HepG2 (cell line): ENCODE measurements around the gene CARMIL3. TPM values are rescaled to one million over a fixed set of nuclear protein-coding genes. Genes with fewer than 3 reads are reported as not detected.

ENCODE experiments used
- ARHGAP35 ChIP-seq: sonication (generic); formaldehyde crosslinking; IDR thresholded peaks from 2 replicates; pipeline ENCODE4 v1.9.0; 2022; ENCODE audit warnings: mild to moderate bottlenecking, inconsistent platforms, moderate library complexity, missing genetic modification reagents, borderline replicate concordance
- ARNT ChIP-seq: fragments of 450-650 bp; IDR thresholded peaks from 2 replicates; pipeline ENCODE4 v1.6.1; 2017
- ARNT2 ChIP-seq: sonication (generic); formaldehyde crosslinking; IDR thresholded peaks from 2 replicates; pipeline ENCODE4 v1.8.0; 2022; ENCODE audit warnings: mild to moderate bottlenecking, low read depth, missing genetic modification reagents, moderate library complexity
- ATAD3A ChIP-seq: sonication (generic); formaldehyde crosslinking; IDR thresholded peaks from 2 replicates; pipeline ENCODE4 v1.4.0; 2020; ENCODE audit warnings: missing genetic modification reagents
- ATF7-NPFF ChIP-seq: sonication (generic); formaldehyde crosslinking; IDR thresholded peaks from 2 replicates; pipeline ENCODE4 v1.8.1; 2023; ENCODE audit warnings: mild to moderate bottlenecking, low read depth, missing genetic modification reagents, moderate library complexity
- DNMT3B ChIP-seq: conservative IDR thresholded peaks from 2 replicates; pipeline ENCODE4 v1.6.1; 2016; ENCODE audit warnings: missing biosample characterization, control low read depth
- ETV6 ChIP-seq: sonication (generic); formaldehyde crosslinking; conservative IDR thresholded peaks from 2 replicates; pipeline ENCODE4 v1.4.0; 2020; ENCODE audit warnings: missing genetic modification reagents
- GABPB1 ChIP-seq: IDR thresholded peaks from 2 replicates; pipeline ENCODE4 v1.6.1; 2016; ENCODE audit warnings: mild to moderate bottlenecking, missing genetic modification reagents, moderate library complexity, missing compliant biosample characterization
- GZF1 ChIP-seq: sonication (generic); formaldehyde crosslinking; IDR thresholded peaks from 2 replicates; pipeline ENCODE4 v1.5.1; 2020; ENCODE audit warnings: mild to moderate bottlenecking, missing genetic modification reagents
- HNRNPLL ChIP-seq: fragments of 200-400 bp; formaldehyde crosslinking; IDR thresholded peaks from 2 replicates; pipeline ENCODE4 v1.6.1; 2017; ENCODE audit warnings: mild to moderate bottlenecking, low read depth, low read length; ENCODE audit not compliant: poor library complexity, severe bottlenecking
- IKZF5 ChIP-seq: IDR thresholded peaks from 2 replicates; pipeline ENCODE4 v1.6.1; 2018; ENCODE audit warnings: missing genetic modification reagents, mild to moderate bottlenecking, missing compliant biosample characterization
- IRF1 ChIP-seq: sonication (generic); formaldehyde crosslinking; IDR thresholded peaks from 2 replicates; pipeline ENCODE4 v1.4.0; 2020; ENCODE audit warnings: low read depth, mild to moderate bottlenecking, missing genetic modification reagents
- KAT2B ChIP-seq: fragments of 150-350 bp; IDR thresholded peaks from 2 replicates; pipeline ENCODE4 v1.6.1; 2014; ENCODE audit warnings: low read depth, low read length, borderline replicate concordance
- LCORL ChIP-seq, 2 experiments: fragments of 450-650 bp in 1 of 2; sonication (generic) in 1 of 2; formaldehyde crosslinking in 1 of 2; IDR thresholded peaks; 2 replicates each; pipeline versions ENCODE4 v1.5.0 to v1.6.1; 2017 to 2020; ENCODE audit warnings: antibody characterized with exemption in 1 of 2, missing genetic modification reagents in 1 of 2
- MBD4 ChIP-seq: IDR thresholded peaks from 2 replicates; pipeline ENCODE4 v1.6.1; 2012; ENCODE audit warnings: low read length, inconsistent platforms, borderline replicate concordance
- MNT ChIP-seq: fragments of 450-650 bp; IDR thresholded peaks from 2 replicates; pipeline ENCODE4 v1.6.1; 2016
- MYC ChIP-seq: sonication (generic); formaldehyde crosslinking; IDR thresholded peaks from 2 replicates; pipeline ENCODE4 v1.9.0; 2021; ENCODE audit warnings: missing genetic modification reagents, borderline replicate concordance
- MYNN ChIP-seq: sonication (generic); formaldehyde crosslinking; IDR thresholded peaks from 2 replicates; pipeline ENCODE4 v1.4.0; 2020; ENCODE audit warnings: mild to moderate bottlenecking, low read depth, missing genetic modification reagents
- RFX5 ChIP-seq: IDR thresholded peaks from 2 replicates; pipeline ENCODE4 v1.6.1; 2011; ENCODE audit warnings: low read depth, low read length, improper control_type of control experiment
- RNF219 ChIP-seq: sonication (generic); formaldehyde crosslinking; IDR thresholded peaks from 2 replicates; pipeline ENCODE4 v1.5.0; 2020; ENCODE audit warnings: mild to moderate bottlenecking, missing genetic modification reagents
- ZBTB21 ChIP-seq: sonication (generic); formaldehyde crosslinking; IDR thresholded peaks from 2 replicates; pipeline ENCODE4 v1.4.0; 2020; ENCODE audit warnings: missing genetic modification reagents
- ZNF143 ChIP-seq: sonication (generic); formaldehyde crosslinking; IDR thresholded peaks from 2 replicates; pipeline ENCODE4 v1.4.0; 2020; ENCODE audit warnings: missing genetic modification reagents
- ZNF234 ChIP-seq: sonication (generic); formaldehyde crosslinking; conservative IDR thresholded peaks from 2 replicates; pipeline ENCODE4 v1.5.1; 2020; ENCODE audit warnings: mild to moderate bottlenecking, missing genetic modification reagents
- ZNF329 ChIP-seq: sonication (generic); formaldehyde crosslinking; IDR thresholded peaks from 2 replicates; pipeline ENCODE4 v1.9.0; 2021; ENCODE audit warnings: low read depth, mild to moderate bottlenecking, missing genetic modification reagents
- ZNF337 ChIP-seq: sonication (generic); formaldehyde crosslinking; IDR thresholded peaks from 2 replicates; pipeline ENCODE4 v1.5.1; 2020; ENCODE audit warnings: missing genetic modification reagents, low read depth, mild to moderate bottlenecking, borderline replicate concordance
- ZNF605 ChIP-seq: sonication (generic); formaldehyde crosslinking; IDR thresholded peaks from 2 replicates; pipeline ENCODE4 v1.8.0; 2022; ENCODE audit warnings: mild to moderate bottlenecking, missing genetic modification reagents
- ZNF747 ChIP-seq: sonication (generic); formaldehyde crosslinking; IDR thresholded peaks from 2 replicates; pipeline ENCODE4 v1.8.1; 2023; ENCODE audit warnings: missing genetic modification reagents, mild to moderate bottlenecking, borderline replicate concordance
- polyA plus RNA-seq, 8 experiments: library from polyadenylated mRNA; depleted of rRNA in 3 of 8; stranded (reverse) in 7 of 8; unstranded in 1 of 8; fragments of >200 nt; fragmentation: Illumina TruSeq in 4 of 8; extraction: Trizol in 4 of 8; gene quantifications; 2 replicates each; pipeline versions ENCODE4 v1.2.1 to v1.2.3, GENCODE V29; 2011 to 2016; ENCODE audit warnings: low read depth in 4 of 8, missing spikeins in 1 of 8, mixed read lengths in 1 of 8; ENCODE audit not compliant: insufficient read depth in 1 of 8
- total RNA-seq, 5 experiments: library from RNA; depleted of rRNA; stranded (reverse); fragments of >200 nt; fragmentation: Illumina TruSeq; extraction: Trizol; gene quantifications; 2 replicates each; pipeline ENCODE4 v1.2.3, GENCODE V29; 2016; ENCODE audit warnings: low read depth in 1 of 5

CARMIL3 gene
- total and polyA plus RNA-seq, 2 of the 13 experiments (the other 11 are each of a cell fraction or from before 2014, with no cell fraction given): 0.27 to 0.55 TPM

- 0 out of 2 replicates have a peak, but pooled peaks have one; percentile 60 for TF ChIP-seq ATAD3A
- TF ChIP-seq ZNF143 (CRISPR knock-in tag): no peak; the same call in 1 of the 2 replicates
- TF ChIP-seq ETV6 (CRISPR knock-in tag): 0 out of 2 replicates have a peak, but pooled peaks have one; percentile 35
- TF ChIP-seq IKZF5: no peak
- TF ChIP-seq ARNT: no peak
- no peak for TF ChIP-seq KAT2B
- TF ChIP-seq ZNF234 (CRISPR knock-in tag): no peak
- no peak for TF ChIP-seq MBD4
- TF ChIP-seq IRF1: no peak
- TF ChIP-seq ZNF747 (CRISPR knock-in tag): no peak
- peak; percentile 16; the same call in 1 of the 2 replicates for TF ChIP-seq LCORL (IDR thresholded peaks at IDR 0.05)
- no peak for TF ChIP-seq LCORL (CRISPR knock-in tag; IDR thresholded peaks at IDR 0.05)
- no peak for TF ChIP-seq ZNF605 (CRISPR knock-in tag)
- no peak for TF ChIP-seq DNMT3B (CRISPR knock-in tag)
- TF ChIP-seq RFX5: no peak
- no peak for TF ChIP-seq ZNF329
- peak; percentile 22 for TF ChIP-seq HNRNPLL
- no peak for TF ChIP-seq ARNT2
- no peak for TF ChIP-seq ATF7-NPFF
- no peak for TF ChIP-seq RNF219
- TF ChIP-seq GABPB1 (CRISPR knock-in tag): peak; percentile 65
- peak; percentile 45; the same call in 1 of the 2 replicates for TF ChIP-seq MNT
- TF ChIP-seq ARHGAP35: 0 out of 2 replicates have a peak, but pooled peaks have one; percentile 42
- no peak for TF ChIP-seq MYNN
- TF ChIP-seq GZF1 (CRISPR knock-in tag): 0 out of 2 replicates have a peak, but pooled peaks have one; percentile 32
- no peak for TF ChIP-seq ZBTB21 (CRISPR knock-in tag)
- 0 out of 2 replicates have a peak, but pooled peaks have one; percentile 44 for TF ChIP-seq MYC
- TF ChIP-seq ZNF337: no peak
Observed at GRCh38 chr14:24037658-24038037, 14.2 kb upstream of the CARMIL3 start (continued).
